Astrocyte of the cerebellum (primary cell): ENCODE measurements around the gene MLN.
A peak's percentile ranks its signal among the peaks of the same experiment; 100 is the strongest.

ENCODE experiments used
- DNase-seq: peaks from one replicate; pipeline ENCODE4 v3.0.0-alpha.2; 2011; ENCODE audit warnings: low read depth
- H3K4me3 ChIP-seq: 2 replicates; pipeline ENCODE4 v1.5.1; 2011; ENCODE audit warnings: mild to moderate bottlenecking, low read depth, low read length, moderate library complexity
- in situ Hi-C: cut with HindIII; loops from 2 replicates; pipeline ENCODE4 v1.10.0; 2017; ENCODE audit warnings: low sequenced_read_pairs
- TF ChIP-seq, protein P1 (sequence below): IDR thresholded peaks from 2 replicates; pipeline ENCODE4 v1.5.1; 2012; ENCODE audit warnings: low read length, low read depth, moderate library complexity, mild to moderate bottlenecking; ENCODE audit errors: missing control alignments

The MLN gene

GRCh38 chr6:33828452-33828763 is 24.6 kb upstream of the MLN start:
- TF ChIP-seq, protein P1, sequence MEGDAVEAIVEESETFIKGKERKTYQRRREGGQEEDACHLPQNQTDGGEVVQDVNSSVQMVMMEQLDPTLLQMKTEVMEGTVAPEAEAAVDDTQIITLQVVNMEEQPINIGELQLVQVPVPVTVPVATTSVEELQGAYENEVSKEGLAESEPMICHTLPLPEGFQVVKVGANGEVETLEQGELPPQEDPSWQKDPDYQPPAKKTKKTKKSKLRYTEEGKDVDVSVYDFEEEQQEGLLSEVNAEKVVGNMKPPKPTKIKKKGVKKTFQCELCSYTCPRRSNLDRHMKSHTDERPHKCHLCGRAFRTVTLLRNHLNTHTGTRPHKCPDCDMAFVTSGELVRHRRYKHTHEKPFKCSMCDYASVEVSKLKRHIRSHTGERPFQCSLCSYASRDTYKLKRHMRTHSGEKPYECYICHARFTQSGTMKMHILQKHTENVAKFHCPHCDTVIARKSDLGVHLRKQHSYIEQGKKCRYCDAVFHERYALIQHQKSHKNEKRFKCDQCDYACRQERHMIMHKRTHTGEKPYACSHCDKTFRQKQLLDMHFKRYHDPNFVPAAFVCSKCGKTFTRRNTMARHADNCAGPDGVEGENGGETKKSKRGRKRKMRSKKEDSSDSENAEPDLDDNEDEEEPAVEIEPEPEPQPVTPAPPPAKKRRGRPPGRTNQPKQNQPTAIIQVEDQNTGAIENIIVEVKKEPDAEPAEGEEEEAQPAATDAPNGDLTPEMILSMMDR, result no peak
- DNase-seq, result no peak
- in situ Hi-C loops, result no loop called here
- H3K4me3 ChIP-seq, result no peak overlapping the region

DNA sequence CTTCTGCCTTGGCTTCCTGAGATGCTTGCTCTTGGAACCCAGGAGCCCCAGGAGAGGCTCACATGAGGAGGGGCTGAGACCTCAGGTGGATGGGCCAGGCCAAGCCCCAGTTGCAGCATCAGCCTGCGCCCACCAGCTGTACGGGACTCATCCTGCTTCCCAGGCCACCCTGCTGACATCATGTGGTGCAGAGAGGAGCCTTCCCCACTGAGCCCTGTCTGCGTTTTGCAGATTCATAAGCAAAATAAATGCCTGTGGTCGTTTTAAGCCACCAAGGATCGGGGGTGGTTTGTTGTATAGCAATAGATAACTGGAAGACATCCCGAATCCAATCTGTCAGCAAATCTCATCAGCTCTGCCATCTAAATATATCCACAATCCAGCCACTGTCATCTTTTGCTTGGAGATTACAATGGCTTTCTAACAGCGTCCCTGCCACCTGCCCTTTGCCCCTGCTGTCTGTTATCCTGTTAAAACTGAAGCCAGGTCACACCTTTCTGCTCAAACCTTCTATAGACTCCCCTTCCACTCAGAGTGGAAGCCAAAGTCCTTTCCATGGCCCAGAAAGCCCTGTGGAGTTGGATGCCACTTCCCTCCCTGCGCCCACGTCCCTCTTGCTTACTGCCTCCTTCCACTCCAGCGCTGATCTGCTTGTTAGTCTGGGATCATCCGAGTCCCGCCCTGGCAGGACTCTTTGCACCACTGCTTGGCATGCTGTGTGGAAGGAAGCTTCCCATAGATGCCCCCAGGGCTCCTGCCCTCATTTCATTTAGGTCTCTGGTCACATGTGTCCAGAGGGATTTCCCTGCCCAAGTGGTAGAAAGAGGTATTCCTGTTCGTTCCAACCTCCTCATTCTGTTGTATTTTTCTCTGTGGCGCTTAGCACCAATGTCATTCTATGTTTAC is 24.0 kb upstream of the MLN start:
- in situ Hi-C loops, result no loop called here
- TF ChIP-seq, protein P1, result no peak
- no peak for DNase-seq
- H3K4me3 ChIP-seq, result no peak overlapping the region

DNA sequence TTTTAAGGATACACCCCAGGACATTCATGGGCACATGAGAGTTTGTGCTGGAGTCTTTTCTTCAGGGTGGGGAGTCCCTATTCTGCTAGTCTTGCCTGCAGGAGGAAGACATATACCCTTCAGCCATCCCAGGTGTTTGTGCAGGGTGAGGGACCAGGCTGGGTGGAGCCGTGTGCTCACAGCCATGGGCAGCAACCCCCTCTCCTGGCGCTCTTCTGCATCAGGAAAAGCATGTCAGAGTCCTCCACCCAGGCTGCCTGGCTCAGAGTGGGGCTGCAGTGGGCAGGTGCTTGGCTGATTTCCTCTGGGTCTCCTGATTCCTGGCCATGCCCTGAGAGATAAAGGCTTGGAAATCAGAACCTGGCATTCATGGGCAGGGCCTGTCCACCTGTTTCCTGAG is 22.7 kb upstream of the MLN start:
- no peak overlapping the region for H3K4me3 ChIP-seq
- TF ChIP-seq, protein P1, result no peak
- no peak for DNase-seq
- in situ Hi-C loops, result no loop called here

DNA sequence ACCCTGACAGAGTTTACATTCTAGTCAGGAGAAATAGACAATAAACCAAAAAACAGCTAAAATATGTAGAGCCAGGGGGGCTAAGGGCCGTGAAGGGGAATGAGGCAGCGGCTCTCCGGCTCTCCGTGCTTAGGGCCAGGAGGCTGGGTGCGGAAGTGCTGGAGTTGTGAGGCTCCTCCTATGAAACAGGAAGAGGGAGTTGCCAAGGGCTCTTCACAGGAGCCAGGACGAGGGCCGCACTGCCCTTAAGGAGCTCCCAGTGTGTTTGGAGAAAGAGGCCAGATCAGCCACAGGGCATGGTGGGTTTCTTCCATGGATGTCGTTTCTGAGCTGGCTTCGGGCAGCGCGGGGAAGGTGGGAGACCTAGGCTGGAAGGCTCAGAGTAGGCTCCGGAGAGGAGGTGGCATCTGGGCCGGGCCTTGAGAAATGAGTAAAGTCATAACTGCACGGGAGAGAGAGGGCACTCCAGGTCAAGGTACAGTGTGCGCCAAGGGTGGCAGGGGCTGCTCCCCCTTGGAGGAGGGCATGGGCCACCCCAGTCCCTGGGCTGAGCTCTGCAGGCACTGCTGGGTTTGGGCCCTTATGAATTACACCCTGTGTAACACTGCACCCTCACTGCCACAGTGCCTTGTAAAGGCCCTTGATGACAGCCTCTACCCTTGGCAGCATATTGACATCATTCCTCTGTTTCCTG is 20.8 kb upstream of the MLN start:
- no peak for DNase-seq
- TF ChIP-seq, protein P1, result no peak
- in situ Hi-C loops, result no loop called here
- no peak overlapping the region for H3K4me3 ChIP-seq

- in situ Hi-C loops, result no loop called here
- no peak overlapping the region for H3K4me3 ChIP-seq
- no peak for DNase-seq
- TF ChIP-seq, protein P1, result no peak
Observed at GRCh38 chr6:33823806-33824205, 20.0 kb upstream of the MLN start.

- TF ChIP-seq, protein P1, result peak; percentile 45
- no peak overlapping the region for H3K4me3 ChIP-seq
- in situ Hi-C loops, result no loop called here
- DNase-seq, result no peak
Observed at GRCh38 chr6:33822575-33823395, 19.0 kb upstream of the MLN start.
